GM21528 (cell line): ENCODE measurements around the gene DDX39A.
"Not testable (repeated sequence)": the region's sequence is repeated elsewhere in the genome, so short reads cannot be mapped to it uniquely, and the experiment has no call there.

Experiments used
- ATAC-seq: cut with Tn5 transposase; IDR thresholded peaks from one replicate; pipeline ENCODE4 v1.9.1; 2021; ENCODE audit warnings: mild to moderate bottlenecking, moderate library complexity; ENCODE audit not compliant: unreplicated experiment, low FRiP score

The DDX39A gene

DNA sequence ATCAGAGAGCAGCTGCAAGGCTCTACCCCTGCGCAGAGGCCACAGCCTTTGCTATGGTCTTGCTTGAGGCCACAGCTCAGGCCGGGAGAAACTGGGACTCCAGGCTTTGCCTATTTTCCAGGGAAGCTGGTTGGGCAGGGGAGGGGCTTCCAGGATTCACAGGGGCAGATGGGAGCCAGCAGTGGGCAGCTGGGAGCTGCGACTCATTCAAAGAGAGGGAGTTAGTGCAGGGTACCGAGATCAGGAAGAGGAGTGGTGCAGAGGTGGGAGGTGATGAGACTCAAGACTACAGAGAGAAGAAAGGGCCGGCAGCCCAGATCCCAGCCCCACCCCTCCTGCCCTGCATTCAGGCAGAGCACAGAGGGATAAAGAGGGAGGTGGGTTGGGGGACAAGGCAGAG lies 25.8 kb downstream of the DDX39A start:
- ATAC-seq = no peak

DNA sequence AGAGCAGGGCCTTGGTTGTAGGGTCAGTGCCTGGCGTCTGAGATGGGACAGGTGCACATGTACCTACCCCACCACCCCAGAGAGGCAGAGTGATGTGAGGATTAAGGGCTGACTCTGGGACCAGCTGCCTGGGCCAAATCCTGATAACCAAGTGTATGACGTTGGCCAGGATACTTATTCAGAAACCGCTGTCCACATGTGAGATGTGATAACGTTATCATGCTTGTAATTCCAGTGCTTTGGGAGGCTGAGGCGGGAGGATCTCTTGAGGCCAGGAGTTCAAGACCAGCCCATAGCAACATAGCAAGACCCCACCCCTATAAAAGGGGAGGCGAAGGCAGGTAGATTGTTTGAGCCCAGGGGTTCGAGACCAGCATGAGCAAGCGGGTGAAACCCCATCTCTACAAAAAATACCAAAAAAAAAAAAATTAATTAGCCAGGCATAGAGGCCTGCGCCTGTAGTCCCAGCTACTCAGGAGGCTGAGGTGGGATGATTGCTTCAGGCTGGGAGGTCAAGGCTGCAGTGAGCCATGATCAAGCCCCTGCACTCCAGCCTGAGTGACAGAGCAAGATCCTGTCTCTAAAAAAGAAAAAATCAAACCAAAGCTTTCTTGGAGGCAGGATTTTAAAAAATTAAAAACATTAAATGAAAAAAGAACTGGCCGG lies 27.9 kb downstream of the DDX39A start:
- ATAC-seq = no peak

DNA sequence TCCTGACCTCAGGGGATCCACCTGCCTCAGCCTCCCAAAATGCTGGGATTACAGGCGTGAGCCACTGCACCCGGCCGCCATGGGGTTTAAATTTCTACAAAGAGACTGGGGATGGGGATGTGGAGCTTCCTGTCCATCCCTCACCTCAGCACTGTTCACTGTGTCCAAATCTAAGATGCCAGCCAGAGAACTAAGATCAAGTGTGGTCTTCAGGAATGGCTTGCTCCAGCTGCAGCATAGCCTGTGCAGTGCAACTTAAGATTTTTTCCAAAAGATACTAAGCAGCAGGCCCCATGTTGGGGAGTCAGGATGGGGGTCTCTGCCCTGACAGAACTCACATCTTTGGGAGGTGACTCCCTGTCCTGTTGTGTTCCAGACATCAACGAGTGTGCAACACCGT lies 28.6 kb downstream of the DDX39A start:
- ATAC-seq = no peak

DNA sequence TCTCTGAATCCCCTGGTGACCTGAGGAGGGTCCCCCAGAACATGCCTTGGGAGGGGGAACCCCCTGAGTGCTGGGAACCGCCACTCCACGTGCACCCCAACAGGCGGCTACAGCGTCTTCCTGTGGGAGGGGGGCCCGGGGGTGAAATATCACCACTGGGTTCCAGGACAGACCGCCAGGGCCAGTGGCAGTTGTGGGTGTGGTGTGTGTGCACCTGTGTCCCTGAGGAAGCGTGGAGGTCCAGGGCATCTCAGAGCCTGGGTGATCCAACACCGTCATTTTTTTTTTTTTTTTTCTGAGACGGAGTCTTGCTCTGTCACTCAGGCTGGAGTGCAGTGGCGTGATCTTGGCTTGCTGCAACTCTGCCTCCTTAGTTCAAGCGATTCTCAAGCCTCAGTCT lies 33.6 kb downstream of the DDX39A start:
- no peak for ATAC-seq

DNA sequence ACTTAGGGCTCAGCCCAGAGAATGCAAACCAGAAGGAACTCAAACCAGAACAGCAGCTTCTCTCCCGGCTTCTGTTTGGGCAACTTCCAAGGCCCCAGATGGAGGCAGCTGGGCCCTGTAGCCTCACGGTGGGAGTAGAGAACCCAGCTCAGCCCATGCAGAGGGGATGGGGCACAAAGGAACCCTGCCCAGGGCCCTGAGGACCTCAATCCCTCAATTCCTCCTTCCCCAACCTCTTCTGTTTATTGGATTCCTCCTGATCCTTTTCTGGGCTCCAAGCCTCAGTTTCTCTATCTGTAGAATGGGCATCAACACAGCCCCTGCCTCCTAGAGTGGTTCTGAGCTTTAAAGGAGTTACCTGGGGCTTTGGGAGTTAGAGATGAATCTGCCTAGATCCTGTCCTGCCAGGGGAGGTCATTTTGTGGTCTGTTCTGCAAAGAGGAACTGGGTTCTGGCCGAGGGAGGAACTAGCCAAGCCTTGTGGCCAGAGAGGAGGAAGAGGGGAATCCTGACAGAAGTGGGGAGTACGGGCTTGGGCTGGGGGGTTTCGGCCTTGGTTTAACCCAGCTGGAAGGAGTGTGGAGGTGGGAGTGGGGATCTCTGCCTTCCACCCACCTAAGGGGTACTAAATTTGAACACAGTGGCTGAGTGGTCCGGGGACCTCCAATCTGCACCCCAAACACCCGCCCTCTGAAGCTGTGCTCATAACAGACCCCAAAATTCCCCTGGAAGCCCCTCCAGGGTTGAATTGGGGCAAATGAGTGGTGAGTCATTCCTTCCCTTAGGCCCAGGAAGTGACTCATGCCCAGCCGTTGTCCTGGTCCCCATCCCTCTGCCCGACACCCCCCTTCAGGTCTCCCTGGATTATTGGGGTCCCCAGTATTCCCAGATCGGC lies 35.2 kb downstream of the DDX39A start:
- ATAC-seq = no peak

DNA sequence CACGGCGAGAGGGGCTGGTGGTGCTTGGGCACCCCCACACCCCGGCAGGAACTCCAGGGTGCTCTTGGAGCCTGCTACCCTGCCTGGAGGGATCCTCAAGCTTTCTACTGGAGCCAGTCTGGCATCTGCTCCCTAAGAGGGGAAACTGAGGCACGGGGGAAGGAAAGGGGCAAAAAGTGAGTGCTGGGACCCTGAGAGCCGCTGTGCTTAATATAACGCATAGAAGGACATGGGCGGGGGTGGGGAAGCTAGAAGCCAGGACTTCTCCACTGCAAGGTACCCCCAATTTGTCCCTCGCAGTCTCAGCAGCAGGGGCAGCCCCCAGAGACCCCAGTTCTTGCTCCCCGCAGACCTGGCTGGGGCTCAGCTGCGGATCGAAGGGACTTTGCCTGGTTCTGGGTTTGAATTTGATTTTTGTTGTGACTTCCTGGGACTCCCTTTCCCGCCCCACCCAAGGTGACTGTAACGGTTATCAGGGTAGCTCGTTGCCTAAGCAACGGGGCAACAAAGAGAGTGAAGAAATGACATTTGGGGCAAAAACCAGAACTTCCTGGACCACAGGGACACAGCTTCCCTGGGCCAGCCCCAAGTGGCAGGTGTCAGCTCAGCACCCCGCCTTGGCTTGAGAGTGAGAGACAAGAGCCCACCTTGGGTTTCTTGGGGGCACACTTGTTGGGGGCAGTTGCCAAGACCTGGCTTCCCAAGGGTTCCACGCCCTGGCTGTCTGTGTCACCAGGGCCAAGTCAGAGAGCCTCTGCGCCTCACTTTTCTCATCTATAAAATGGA lies 37.3 kb downstream of the DDX39A start:
- ATAC-seq = no peak

DNA sequence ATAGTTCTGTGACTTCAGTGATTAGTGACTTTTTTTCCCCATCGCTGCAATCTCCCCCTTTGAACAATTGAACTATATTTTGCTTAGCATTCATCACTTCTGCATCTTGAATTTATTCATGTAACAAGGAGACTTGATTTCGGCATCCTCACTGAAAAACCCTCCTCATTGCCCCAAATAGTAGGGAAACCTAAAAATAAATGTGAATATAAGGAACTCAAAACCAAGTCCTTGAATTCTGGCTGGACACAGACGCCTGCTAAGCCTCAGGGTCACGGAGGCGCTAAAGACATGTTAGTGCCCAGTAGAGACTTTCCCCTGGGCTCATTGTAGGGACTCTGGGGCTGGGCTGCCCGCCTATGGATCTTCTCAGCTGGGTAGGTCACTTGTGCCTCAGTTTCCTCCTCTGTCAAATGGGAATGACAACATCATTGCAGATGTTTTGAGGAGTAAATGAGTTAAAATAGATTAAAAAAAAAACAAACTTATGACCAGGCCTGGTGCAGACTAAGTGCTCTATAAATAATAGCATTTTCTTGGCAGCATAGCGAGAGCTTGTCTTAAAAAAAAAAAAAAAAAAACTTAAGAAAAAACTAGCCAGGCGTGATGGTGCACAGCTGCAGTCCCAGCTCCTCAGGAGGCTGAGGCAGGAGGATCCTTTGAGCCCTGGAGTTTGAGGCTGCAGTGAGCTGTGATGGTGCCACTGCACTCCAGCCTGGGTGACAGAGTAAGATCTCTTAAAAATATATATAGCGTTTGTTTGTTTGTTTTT lies 39.7 kb downstream of the DDX39A start:
- ATAC-seq = no peak

DNA sequence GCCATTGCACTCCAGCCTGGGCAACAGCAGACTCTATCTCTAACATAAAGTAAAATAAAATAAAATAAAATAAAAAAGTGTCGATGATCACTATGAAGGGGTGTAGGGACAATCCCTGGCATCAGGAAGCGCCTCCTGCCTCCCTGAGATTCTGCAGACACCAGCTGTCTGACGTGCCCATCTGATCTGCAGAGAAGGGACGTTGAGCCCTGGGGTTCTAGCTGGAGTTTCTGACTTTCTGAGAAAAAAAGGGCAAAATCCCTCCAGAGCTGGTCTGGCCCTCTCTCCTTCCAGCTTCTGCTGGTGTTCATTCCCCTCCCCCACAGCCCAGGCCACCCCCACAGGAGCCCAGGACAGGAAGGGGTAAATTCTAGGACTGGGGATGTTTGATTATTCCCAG lies 40.3 kb downstream of the DDX39A start:
- ATAC-seq = no peak

DNA sequence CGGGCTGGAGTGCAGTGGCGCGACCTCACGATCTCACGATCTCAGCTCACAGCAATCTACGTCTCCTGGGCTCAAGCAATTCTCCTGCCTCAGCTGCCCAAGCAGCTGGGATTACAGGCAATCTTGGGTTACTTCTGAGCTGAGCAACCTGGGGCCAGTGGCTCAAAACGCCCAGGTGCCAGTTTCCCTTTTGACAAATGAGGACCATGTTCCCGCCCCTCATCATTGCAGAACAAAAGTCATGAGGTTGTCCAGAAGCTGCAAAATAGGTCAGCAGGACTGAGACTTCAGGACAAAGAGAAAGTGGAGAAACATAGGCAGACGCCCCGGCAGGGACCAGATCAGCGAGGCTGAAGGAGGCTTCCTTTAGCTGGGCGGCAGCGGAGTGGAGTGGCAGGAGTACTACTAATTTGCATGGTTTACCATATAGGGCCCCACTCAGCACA lies 41.2 kb downstream of the DDX39A start:
- ATAC-seq = no peak

DNA sequence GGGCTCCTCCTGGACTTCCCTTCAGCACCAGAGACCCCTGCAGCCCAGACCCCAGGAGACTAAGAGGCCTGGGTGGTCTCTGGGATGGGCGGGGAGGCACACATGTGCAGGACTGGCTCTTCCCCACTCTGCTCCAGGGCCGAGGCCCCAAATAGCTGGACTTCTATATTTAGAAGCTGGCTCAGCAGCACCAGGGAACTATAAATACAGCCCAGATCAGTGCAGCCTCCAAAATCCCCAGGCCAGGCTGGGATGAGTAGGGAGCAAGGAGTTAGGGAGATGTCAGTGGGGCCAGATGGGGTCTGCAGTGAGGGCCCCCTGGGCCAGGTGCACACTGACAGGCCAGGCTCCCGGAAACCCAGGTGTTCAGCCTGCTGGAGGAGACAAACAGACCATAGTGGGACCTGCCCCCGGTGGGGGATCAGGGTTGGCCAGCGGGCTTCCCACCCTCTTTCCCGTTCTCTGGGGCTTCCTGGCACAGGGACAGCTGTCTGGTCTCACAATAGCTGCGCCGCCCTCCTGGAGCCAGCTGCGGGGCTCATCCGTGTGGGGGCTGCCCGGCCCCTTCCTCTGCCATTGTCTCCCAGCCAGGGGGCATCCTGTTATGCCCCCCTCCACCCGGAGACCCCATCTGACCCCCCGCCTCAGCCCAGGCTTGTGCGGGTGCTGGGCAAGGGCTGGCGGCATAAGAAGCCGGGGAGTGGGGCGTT lies 43.4 kb downstream of the DDX39A start:
- ATAC-seq = no peak

DNA sequence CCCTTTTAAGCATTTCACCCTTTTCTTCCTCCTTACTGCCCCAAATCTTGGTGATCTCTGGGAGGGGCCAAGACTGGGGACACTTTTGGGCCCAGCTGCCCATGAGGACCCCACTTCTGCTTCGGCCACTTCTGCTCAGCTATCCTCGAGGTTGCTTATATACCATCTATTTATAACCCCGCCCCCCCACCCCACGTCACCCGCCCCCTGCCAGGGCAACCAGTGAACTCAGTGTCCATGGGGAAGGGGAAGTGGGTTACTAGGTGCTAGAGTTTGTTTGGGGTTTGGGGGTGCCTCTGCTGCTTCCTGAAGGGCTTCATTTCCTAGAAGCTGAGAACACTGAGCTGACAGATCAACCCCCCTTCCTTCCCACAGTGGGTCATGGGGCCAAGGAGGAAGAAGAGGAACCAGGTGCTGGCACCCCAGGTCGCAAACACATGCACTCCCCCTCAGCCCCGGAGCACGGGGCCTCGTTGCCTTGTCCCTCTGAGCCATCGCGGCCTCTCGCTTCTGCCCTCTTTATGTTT lies 44.0 kb downstream of the DDX39A start:
- ATAC-seq = no peak

DNA sequence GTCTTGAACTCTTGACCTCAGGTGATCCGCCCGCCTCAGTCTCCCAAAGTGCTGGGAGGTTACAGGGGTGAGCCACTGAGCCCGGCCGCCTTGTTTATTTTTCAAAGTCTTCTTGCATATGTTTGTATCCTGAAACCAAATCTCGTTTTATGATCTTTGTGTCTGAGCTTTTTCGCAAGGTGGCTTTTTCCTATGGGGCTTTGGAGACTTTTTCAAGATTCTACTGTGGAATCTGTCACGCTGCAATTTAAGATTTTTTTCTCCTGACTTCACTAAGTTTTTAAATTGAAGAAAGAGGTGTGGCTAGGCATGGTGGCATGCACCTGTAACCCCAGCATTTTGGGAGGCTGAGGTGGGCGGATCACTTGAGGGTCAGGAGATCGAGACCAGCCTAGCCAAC lies 44.8 kb downstream of the DDX39A start:
- ATAC-seq = not testable (repeated sequence)

DNA sequence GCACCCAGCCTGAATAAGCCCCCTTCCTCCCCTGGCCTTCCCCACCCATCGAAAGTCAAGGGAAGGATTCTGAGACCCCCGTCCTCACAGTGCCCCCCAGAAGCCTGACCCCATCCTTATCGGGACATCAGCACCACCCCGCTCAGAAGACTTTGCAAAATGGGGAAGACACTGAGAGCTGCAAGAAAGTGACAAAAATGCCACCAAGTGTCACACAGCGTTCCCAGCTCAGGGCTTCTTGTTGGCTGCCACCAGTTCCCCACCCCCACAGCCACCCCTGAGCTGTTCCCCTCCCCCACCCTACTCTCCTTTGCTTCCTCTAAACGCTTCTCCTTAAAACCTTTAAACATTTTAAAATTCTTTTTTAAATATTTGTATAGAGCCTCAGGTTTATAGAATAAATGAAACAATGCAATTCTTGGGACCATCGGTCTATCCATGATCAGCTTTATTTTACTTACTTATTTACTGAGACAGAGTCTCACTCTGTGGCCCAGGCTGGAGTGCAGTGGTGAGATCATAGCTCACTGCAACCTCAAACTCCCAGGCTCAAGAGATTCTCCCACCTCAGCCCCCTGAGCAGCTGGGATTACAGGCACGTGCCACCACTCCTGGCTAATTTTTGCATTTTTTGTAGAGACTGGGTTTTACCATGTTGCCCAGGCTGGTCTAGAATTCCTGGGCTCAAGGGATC lies 46.6 kb downstream of the DDX39A start:
- ATAC-seq = not testable (repeated sequence)

DNA sequence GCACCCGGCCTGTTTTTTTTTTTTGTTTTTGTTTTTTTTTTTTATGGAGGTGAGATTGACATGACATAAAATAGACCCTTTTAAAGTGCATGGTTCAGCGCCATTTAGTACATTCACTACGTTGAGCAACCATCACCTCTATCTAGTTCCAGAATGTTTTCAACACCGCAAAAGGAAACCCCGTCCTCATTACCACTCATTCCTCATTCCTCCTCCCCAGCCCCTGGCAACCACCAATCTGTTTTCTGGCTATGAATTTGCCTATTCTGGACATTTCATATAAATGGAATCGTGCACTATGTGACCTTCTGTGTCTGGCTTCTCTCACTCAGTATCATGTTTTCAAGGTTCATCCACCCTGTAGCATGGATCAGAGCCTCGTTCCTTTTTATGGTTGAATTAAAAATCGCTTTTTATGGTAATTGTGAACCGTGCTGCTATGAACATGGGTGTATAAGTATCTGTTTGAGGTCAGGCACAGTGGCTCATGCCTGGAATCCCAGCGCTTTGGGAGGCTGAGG lies 47.8 kb downstream of the DDX39A start:
- ATAC-seq = no peak

DNA sequence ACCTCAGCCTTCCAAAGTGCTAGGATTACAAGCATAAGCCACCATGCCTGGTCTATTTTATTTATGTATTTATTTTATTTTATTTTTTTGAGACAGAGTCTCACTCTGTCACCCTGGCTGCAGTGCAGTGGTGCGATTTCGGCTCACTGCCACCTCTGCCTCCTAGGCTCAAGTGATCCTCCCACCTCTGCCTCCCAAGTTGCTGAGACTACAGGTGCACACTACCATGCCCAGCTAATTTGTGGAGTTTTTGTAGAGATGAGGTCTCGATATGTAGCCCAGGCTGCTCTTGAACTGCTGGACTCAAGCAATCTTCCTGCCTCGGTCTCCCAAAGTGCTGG lies 48.2 kb downstream of the DDX39A start:
- ATAC-seq = no peak

DNA sequence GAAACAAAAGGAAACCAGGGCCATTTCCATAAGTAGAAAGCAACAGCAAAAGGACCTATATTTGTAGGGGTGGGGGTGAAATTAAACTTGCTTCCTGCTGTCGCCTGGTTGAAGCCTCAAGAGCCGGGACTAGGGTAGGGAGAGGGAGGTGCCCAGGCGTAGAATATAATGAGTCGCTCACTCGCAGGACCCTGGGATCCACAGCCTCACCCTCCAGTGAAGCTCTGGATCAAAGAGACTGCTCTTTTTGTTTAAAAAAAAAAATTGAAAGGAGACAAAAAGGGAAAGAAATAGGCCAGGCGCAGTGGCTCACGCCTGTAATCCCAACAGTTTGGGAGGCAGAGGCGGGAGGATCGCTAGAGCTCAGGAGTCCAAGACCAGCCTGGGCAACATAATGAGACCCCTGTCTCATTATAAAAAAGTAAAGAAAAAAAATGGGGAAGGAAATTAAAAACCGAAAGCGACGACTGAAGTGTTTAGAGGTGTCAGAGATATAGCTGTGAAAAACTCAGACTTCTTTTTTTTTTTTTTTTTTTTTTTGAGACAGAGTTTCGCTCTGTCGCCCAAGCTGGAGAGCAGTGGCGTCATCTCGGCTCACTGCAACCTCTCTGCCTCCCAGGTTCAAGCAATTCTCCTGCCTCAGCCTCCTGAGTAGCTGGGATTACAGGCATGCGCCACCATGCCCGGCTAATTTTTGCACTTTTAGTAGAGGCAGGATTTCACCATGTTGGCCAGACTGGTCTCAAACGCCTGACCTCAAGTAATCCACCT lies 48.8 kb downstream of the DDX39A start:
- no peak for ATAC-seq

DNA sequence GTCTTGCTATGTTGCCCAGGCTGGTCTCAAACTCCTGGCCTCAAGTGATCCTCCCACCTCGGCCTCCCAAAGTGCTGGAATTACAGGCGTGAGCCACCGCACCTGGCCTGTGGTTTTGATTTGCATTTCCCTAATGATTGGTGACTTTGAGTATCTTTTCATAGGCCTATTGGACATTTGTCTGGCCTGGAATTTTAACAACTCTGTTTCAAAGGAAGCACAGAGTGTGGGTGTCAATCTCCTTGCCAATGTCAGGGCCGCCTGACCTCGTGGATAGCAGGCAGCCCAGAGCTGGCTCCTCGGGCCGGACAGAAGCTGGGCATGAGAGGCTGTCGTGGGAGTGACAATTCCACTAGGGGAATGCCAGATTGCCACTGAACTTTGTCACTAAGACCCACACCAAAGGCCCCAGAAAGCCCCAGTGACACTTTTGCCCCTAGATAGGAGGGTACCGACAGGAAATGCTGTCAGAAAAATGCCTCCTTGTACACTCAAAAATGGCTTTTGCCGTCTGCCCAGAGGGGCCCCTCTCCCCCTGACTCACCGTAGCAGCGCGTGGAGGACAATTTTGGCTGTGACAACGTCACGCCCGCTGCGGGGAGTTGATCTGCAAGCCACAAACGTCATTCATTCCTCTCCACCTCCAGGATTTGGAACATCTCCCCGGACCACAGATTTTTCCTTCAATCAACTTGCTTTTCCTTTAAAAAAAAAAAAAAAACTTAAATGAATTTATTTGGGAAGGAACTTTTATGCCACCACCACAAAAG lies 49.6 kb downstream of the DDX39A start:
- ATAC-seq = no peak
